GM20431 (cell line): ENCODE measurements around the gene PPP1R7.

ENCODE experiments used
- in situ Hi-C: fragments of 300-500 bp; cut with MseI, MboI; formaldehyde crosslinking; loops from one replicate; pipeline ENCODE4 v1.15.0; 2020; ENCODE audit warnings: low sequenced_read_pairs; ENCODE audit not compliant: unreplicated experiment

PPP1R7 gene

DNA sequence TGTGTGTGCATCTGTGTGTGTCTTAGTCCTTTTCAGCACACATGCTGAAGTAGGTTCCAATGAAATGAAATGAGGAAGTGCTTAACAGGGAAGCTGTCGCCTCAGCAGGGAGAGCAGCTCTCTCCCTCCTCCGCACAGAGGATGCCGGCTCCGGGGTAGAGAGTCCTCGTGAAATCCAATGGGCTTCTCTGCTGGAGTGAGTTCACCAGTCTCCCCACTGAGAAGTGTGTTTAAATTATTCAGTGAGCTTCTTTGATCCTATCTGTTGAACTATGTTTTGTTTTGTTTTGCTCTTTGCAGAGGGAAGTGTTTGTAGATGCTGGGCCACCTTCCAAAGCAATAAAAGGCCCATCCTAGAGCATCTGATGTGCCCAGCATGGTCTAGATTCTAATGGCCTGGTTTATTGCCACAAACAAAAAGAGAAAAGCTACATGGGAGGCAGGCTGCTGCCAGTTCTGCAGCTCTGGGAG lies 6.7 kb downstream of the PPP1R7 start:
- in situ Hi-C loops = no loop called here

DNA sequence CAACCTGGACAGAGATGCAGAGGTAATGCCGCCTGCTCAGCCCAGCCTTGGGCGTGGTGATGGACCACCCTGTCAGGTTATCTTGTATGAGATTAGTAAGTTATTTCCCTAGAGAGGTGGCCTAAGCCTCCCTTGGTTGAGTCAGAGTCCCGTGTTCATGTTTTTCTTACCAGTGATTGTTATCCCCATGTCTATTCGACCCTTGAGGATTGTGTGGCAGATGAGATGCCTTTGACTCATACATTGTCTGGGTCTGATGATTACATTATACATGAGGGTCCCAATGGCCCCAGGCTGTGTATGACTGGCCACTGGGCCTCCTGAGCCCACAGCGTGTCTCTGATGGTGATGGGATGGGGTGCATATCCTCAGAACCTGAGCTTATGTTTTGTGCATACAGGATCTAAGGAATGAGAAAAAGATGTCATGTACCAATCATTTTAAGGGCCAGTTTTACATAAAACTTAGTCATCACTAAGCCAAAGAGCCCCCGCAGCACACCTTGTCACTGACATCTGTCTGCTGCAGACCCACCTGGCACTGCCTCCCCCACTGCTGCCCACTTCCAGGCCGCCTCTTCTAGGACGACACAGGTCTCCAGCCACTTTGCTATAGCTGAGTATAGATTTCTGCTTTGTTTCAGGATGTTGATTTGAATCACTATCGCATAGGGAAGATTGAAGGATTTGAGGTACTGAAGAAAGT lies 7.7 kb downstream of the PPP1R7 start:
- in situ Hi-C loops = no loop called here

DNA sequence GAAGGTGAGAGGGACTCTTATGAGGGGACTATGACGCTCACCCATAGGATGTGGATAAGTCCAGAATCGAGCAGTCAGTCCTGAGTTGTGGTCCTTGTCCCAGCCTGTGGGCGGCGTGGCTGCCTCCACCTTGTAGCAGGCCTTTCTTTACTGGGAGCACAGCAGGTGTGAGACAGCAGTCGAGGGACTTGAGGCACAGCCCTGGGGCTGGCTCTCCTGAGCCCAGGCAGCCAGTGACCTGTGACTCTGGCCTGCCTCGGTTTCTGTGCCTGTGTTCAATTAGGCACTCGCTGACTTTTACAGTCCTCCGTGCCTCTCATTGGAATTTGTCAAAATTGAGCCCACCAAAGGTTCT lies 8.3 kb downstream of the PPP1R7 start:
- in situ Hi-C loops = no loop called here

DNA sequence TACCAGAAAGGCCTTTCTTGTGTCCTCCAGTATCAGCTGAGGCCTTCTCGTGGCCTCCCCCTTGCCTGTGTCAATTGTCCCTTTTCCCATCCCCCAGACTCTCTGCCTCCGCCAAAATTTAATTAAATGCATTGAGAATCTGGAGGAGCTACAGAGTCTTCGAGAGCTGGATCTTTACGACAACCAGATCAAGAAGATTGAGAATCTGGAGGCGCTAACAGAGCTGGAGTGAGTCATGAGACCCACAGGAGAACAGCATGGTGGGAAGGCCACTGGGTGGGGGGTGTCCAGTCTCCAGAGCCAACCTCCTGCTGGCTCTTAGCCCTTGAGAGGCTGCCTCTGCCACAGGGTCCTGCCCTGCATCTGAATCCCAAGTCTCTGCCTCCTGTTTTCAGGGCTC lies 8.8 kb downstream of the PPP1R7 start:
- in situ Hi-C loops = no loop called here

DNA sequence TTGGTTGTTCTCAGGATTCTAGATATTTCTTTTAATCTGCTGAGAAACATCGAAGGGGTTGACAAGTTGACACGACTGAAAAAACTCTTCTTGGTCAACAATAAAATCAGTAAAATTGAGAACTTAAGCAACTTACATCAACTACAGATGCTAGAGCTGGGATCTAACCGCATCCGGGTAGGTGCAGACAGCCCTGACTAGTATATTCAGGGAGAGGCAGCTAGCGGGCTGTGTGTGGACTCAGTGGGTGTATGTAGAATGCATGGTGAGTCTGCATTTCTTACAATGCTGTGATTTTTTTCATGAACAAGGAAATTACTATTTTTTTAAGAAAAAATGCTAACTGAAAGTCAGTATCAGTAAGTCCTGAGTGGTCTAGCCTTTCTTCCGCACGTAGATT lies 10.1 kb downstream of the PPP1R7 start:
- in situ Hi-C loops = no loop called here

DNA sequence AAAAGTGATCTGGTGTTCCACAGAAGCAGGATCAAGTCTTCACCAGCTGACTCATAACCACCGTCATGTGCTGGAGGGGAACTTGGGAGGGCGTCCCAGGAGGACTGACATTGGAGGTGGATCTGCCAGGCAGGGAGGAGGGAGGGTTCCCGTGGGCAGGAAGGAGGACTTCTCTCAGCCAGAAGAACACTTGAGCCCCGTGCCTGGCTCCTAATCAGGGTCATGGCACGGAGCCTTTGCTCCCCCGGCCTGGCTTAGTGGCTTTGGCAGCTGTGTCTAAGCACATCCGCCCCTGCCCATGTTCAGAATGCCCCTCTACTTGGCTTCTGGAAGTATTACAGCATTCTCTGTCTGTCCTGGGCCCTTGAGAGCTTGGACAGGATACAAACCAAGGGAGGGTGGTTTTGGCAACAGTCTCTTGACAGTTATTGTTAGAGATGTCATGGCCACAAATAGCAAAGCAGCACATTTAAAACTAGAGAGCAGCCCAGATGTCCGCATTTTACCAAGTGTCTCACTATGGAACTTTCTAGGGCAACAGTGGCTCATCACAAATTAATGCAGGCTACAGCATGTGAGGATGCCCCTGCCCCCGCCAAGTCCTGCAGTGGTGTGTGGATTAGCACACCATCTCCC lies 11.5 kb downstream of the PPP1R7 start:
- in situ Hi-C loops = no loop called here

DNA sequence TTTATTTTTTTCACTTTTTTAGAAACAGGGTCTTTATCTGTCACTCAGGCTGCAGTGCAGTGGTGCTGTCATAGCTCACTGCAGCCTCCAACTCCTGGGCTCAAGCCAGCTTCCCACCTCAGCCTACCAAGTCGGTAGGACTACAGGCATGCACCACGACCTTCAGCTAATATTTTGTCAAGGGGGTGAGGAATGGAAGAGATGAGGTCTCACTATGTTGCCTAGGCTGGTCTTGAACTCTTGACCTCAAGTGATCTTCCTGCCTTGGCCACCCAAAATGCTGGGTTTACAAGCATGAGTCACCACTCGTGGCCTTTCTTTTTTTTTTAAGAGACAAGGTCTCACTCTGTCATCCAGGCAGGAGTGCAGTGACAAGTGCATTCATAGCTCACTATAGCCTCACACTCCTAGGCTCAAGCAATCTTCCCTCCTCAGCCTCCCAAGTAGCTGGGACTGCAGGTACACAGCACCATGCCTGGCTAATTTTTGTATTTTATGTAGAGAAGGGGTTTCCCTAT lies 13.4 kb downstream of the PPP1R7 start:
- in situ Hi-C loops = no loop called here

DNA sequence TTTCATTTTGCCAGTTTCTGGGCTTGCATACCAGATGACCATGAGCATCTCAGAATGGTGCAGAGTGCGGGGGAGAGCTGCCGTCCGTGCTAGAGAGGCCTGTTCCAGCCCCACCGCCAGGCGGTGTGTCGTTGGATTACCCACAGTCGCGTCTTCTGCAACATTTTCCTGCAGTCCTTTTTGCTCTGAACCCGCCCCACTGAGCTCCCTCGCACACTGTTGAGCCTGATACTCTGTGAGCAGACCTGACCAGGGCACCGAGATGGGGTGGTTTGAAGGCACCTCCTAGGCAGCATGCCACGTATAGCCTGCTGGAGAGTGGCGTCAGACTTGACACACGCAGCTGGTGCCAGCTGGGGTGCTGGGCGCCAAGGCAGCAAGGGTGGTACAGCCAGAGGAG lies 18.1 kb downstream of the PPP1R7 start:
- in situ Hi-C loops = no loop called here

DNA sequence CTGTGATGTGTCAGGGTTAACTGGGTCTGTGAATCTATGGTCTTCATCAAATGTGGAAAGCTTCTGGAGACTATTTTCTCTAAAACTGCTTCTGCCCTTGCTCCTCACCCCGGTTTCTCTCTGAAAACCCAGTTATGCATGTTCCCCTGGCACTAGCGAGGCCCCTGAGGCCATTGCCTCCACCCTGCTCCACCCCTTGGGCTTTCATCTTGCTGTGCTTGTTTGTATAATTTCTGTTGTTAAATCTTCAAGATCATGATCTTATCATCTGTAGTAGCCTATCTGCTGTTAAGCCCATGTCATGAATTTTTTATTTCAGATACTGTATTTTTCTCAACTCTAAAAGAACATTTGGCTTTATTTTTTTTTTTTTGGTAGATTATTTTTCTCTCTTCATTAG lies 23.3 kb downstream of the PPP1R7 start:
- in situ Hi-C loops = no loop called here

DNA sequence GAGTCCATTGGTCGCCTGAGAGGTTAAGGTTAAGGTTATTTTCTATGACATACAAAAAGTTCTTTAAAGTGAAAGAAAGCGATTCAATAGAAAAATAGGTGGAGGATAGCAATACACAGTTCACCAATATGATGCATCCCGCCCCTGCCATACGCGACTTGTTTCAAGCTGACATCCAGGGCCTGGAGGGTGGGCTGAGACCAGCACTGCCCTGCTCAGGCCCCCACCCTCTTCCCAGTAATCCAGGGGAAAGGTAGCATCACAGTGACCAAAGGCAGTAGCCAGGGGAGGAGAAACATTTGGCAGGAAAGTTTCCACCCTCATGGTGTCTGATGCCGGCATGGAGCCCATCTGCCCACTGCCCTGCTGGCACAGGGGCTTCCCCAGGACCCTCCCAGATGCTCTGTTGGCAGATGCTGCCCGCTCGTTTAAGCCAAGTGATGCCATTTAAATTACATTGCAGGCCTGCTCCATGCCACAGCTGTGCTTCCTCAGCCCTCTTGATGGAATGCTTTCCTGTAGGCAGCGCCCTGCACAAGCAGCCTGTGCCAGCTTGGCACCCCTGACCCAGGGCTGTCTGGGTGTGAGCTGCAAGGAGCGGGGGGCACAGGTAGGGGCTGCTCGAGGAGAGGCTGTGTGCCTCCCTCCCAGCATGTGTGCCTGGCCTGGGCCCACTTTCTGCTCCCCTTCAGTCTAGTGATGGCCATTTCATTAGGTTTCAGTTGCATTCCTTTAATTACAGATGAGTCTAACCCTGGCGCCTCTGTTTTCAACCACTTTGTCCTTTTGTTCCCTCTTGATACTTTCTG lies 27.5 kb downstream of the PPP1R7 start:
- in situ Hi-C loops = no loop called here

DNA sequence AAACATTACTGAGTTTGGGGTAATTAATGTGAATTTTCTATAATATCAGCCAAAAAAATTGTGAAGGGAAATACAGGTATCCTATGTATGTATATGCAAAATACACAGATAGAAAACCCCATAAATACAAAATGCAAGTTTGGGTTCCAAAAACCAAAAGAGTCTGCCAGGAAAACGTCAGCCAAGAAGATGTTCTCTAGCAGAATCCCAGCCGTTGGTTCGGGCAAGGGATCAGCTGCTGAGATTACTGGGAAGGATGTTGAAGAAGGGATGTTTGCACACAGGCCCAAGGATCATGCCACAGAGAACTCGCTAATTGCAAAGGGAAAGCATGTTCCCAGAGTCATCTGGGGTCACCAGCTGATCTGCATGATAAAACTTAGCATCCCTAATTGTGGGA lies 28.7 kb downstream of the PPP1R7 start:
- in situ Hi-C loops = no loop called here

DNA sequence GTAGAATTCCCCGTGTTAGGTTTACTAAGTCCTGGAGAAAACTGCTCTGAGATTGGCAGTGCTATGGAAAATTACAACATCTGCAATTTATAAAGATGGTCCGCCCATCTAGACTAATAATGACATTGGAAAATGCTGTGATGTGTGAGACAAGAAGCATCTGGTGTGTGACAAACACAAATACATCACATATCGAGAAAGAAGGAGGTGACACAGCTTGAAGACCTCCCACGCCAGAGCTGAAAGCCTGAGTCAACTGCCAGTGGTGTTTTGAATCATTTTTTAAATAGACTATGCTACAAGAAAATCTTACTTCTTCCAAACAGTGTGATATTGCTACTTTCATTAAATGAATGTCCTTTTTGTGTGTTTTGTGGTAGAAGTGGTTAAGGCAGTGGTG lies 29.6 kb downstream of the PPP1R7 start:
- in situ Hi-C loops = no loop called here

DNA sequence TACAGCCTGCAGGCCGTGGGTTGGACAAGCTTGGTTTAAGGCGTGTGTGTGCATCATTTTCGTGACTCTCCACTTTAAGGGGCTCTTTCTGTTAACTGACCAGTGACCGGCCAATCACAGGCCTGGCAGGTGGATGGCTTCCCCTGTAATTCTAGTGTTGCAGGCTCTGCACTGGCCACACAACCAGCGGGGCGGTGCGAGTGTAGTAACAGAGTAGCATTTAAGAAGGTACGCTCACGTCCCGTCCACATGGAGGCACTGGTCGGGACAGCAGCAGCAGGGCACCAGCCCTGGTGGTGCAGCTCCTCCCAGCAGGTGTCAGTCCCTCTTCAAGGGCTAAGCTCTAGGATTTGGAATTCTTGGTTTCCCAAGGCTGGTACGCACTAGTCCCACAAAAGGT lies 30.2 kb downstream of the PPP1R7 start:
- in situ Hi-C loops = no loop called here

DNA sequence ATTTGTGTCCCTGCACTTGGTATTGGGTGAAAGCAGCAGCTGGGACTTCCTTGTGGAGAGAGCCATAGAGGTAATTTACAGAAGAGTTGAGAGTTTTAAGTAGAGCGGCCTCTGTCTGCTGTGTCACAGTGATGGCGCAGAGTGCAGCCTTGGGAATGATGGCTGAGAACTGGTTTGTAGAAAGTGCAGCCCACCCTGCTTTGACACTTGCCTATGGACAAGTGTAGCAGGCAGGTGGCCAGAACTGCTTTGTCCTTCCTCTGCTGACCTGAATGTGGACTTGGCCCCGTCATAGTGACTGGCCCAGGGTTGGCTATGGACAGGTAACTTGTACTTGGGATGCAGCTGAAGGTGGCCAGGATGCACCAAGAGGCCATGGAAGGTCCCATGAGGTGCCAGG lies 31.9 kb downstream of the PPP1R7 start:
- in situ Hi-C loops = no loop called here

DNA sequence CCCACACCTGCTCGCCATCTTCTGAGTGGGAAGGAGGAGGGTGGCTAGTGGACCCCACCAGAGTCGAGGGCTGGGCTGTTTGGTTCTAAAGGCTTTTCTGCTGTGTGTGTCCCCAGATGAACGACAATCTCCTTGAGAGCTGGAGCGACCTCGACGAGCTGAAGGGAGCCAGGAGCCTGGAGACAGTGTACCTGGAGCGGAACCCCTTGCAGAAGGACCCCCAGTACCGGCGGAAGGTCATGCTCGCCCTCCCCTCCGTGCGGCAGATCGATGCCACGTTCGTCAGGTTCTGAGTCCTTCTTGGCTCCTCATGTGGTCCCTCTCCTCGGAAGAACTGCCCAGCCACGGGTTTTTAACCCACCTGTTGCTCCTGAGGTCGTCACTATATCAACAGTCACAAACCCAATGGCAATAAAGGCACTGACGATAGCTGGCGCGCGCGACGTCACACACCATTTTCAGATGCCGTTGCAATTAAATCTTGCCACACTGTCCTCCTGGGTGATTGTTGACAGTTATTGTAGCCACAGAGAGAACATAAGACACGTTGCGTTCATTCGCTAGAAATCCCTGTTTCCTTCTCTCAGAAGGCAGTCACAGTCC lies 32.4 kb downstream of the PPP1R7 start:
- in situ Hi-C loops = no loop called here

DNA sequence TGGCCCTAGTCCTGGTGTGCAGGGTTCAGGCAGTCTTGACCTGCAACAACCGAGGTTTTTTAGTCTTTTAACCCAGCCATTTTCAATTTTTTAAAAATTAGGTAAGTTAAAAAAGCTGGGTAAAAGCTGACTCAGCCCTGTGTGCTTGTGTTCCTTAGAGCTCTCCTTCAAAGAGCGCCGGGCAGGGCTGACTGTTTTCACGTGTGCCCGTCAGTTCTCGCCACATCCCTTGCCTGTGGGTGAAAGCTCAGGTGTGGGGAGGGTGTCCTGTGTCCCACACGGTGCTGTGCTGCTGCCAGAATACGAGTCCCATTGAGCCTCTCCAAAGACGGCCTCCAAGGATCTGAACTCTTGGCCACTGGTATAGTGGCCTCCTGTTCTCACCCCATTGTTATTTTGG lies 33.0 kb downstream of the PPP1R7 start:
- in situ Hi-C loops = no loop called here

DNA sequence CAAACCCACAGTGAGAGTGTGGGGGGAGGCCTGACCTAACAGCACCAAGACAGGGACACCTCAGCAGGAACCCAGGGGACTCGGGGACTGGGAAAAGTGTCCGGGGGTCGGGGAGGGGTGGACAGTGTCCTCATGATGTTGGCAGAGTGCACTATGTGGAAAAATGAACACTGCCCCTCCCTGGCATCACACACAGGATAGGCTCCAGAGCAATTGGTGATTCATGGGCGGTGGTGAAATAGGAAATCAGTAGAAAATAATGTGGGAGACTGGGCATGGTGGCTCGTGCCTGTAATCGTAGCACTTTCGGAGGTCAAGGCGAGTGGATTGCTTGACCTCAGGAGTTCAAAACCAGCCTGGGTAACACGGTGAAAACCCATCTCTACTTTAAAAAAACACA lies 34.6 kb downstream of the PPP1R7 start:
- in situ Hi-C loops = no loop called here

DNA sequence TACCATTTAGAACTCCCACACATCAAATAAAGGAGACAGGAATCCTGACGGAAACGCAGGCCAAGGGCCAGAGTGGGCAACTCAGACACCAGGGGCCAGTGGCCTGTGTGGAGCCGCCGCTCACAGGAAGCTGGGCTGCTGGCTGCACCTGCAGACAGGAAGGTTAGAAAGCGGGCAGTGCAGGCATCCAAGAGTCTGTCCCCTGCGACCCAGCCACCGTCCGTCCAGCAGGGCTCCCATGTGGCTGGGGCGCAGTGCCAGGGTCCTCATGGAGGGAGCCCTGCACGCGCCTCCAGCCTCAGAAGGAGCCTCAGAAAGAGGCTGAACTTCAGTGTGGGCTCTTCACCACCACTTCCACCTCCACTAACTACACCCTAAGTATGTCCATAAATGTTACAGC lies 35.7 kb downstream of the PPP1R7 start:
- in situ Hi-C loops = no loop called here

DNA sequence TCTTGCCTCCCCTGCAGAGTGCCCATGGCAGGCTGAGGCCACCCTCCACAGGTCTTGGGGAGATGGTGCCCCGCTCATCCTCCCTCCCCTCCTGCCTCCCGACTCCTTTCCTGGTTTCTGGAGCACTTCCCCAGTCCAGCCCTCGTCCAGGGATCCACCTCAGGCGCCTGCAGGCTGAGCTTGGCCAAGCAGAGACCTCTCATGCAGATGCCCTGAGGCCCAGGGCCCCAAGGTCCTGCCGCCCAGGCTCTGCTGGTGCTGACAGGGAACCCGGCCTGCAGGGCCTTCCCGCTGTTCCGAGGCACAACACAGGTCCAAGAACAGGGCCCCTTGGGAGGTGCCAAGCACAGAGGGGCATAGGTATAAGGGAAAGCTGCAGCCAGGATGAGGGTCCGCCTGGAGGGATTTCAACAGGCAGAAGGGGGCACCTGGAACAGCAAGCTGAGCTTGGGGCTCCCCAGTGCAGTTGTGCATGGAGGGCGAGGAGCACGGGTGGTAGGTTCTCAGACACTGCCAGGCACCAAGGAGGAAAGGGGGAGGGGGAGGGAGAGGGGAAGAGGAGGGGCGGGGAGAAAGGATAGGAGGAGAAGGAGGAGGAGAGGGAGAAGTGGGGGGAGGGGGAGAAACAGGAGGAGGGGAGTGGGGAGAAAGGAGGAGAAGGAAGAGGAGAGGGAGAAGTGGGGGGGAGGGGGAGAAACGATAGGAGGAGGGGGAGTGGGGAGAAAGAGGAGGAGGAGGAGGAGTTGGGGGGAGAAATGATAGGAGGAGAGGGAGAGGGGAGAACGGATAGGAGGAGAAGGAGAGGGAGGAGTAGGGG lies 37.0 kb downstream of the PPP1R7 start:
- in situ Hi-C loops = no loop called here

DNA sequence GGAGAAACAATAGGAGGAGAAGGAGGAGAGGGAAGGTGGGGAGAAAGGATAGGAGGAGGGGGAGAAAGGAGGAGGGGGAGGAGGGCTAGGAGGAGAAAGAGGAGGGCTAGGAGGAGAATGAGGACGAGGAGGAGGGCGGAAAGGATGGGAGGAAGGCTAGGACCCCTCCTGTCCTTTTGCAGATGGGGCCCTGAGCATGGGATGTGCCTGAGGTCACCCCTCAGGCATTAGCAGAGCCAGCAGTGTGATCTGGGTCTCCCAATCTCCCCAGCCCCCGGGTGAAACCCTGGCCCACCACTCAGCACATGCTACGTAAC lies 37.6 kb downstream of the PPP1R7 start:
- in situ Hi-C loops = no loop called here
